ENCODE results near the gene CHRNB2. TPM values are rescaled to one million over a fixed set of nuclear protein-coding genes. Genes with fewer than 3 reads are reported as not detected.

CHRNB2 gene
- total and polyA plus RNA-seq, 9 of the 15 experiments (the other 6 are each of a cell fraction or from before 2014, with no cell fraction given): 0.01 TPM; not detected in 8

DNA sequence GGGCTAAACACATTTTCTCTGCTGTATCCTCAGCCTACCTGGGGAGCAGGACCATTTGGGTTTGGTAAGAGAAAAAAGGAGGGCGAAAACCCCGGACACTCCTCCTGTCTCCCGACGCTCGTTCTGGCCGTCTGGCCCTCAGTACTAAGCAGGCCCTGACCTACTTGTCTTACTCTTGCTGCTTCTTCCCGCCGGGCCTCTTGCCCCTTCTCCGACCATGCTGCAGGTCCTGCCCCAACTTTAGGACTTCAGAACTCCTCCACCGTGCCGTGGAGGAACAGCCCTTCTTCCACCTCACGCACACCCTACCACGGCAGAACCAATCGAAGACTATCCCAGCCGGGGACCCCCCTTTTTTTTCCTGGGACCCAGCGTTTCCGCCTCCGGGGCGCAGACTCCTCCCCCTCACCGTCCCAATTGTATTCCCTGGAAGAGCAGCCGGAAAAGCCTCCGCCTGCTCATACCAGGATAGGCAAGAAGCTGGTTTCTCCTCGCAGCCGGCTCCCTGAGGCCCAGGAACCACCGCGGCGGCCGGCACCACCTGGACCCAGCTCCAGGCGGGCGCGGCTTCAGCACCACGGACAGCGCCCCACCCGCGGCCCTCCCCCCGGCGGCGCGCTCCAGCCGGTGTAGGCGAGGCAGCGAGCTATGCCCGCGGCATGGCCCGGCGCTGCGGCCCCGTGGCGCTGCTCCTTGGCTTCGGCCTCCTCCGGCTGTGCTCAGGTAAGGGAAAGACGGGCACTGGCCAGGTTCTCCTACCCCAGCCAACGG, at the start of gene CHRNB2 (continued):
- TF ChIP-seq, protein P1, sequence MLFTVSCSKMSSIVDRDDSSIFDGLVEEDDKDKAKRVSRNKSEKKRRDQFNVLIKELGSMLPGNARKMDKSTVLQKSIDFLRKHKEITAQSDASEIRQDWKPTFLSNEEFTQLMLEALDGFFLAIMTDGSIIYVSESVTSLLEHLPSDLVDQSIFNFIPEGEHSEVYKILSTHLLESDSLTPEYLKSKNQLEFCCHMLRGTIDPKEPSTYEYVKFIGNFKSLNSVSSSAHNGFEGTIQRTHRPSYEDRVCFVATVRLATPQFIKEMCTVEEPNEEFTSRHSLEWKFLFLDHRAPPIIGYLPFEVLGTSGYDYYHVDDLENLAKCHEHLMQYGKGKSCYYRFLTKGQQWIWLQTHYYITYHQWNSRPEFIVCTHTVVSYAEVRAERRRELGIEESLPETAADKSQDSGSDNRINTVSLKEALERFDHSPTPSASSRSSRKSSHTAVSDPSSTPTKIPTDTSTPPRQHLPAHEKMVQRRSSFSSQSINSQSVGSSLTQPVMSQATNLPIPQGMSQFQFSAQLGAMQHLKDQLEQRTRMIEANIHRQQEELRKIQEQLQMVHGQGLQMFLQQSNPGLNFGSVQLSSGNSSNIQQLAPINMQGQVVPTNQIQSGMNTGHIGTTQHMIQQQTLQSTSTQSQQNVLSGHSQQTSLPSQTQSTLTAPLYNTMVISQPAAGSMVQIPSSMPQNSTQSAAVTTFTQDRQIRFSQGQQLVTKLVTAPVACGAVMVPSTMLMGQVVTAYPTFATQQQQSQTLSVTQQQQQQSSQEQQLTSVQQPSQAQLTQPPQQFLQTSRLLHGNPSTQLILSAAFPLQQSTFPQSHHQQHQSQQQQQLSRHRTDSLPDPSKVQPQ (CRISPR knock-in tag; IDR thresholded peaks at IDR 0.05; ENCODE audit: borderline replicate concordance): no peak
- TF ChIP-seq MAFG (tag; conservative IDR thresholded peaks at IDR 0.05) (no peak), CTBP1 (IDR thresholded peaks at IDR 0.05; ENCODE audit: borderline replicate concordance) (0 out of 2 replicates have a peak, but pooled peaks have one; percentile 25), EGR1 (conservative IDR thresholded peaks at IDR 0.05) (no peak), ZNF592 (IDR thresholded peaks at IDR 0.05) (no peak), HNRNPH1 (optimal IDR thresholded peaks at IDR 0.05; ENCODE audit: low read depth, low read length) (no peak), ARID3B (CRISPR knock-in tag; IDR thresholded peaks at IDR 0.05; ENCODE audit: borderline replicate concordance) (no peak), RBM25 (IDR thresholded peaks at IDR 0.05; ENCODE audit: low read depth, low read length, severe bottlenecking) (no peak), HEY1 (CRISPR knock-in tag; IDR thresholded peaks at IDR 0.05; ENCODE audit: borderline replicate concordance) (no peak), MEF2D (tag; conservative IDR thresholded peaks at IDR 0.05; ENCODE audit: low read depth) (no peak), DIDO1 (tag; IDR thresholded peaks at IDR 0.05; ENCODE audit: low read depth) (no peak), THRAP3 (IDR thresholded peaks at IDR 0.05; ENCODE audit: borderline replicate concordance) (no peak), FOXP1 (CRISPR knock-in tag; IDR thresholded peaks at IDR 0.05) (peak; percentile 93), ELF4 (CRISPR knock-in tag; IDR thresholded peaks at IDR 0.05) (no peak), CHD1 (IDR thresholded peaks at IDR 0.05; ENCODE audit: low read length) (no peak), SIN3A (IDR thresholded peaks at IDR 0.05; ENCODE audit: borderline replicate concordance in 2 of 2, control insufficient read depth in 1 of 2, low read depth in 2 of 2, low read length in 2 of 2) (peak; percentile 81 to 96), ZKSCAN3 (CRISPR knock-in tag; IDR thresholded peaks at IDR 0.05) (no peak), MTA3 (IDR thresholded peaks at IDR 0.05; ENCODE audit: borderline replicate concordance) (no peak), MTF1 (CRISPR knock-in tag; IDR thresholded peaks at IDR 0.05; ENCODE audit: borderline replicate concordance) (no peak), DPF2 (IDR thresholded peaks at IDR 0.05) (no peak), ZNF57 (CRISPR knock-in tag; IDR thresholded peaks at IDR 0.05) (no peak)
